GM19043 (cell line): Measurements from ENCODE around the gene SLC15A1.

Experiments used
- ATAC-seq: cut with Tn5 transposase; IDR thresholded peaks from one replicate; pipeline ENCODE4 v1.9.1; 2021; ENCODE audit warnings: low read depth; ENCODE audit not compliant: unreplicated experiment

SLC15A1 gene

DNA sequence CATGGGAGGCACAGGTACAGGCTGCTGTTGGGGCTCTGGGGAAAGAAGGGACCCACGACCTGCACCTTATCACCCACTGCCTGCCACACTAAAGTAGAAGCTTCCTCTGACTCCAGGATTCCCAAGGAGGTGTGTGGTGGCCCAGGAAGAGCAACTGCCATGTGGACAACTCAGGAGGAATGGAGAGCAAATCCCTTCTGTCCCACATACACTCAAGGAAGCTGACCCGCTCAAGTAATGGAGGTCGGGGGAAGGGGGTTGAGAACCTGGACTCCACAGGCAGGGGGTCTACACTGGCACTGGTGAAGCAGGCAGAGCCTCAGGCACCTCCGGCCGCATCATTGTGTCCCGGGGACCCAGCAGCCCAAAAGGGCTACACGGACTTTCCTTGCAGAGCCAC, 29.4 kb upstream of the SLC15A1 start:
- no peak for ATAC-seq

DNA sequence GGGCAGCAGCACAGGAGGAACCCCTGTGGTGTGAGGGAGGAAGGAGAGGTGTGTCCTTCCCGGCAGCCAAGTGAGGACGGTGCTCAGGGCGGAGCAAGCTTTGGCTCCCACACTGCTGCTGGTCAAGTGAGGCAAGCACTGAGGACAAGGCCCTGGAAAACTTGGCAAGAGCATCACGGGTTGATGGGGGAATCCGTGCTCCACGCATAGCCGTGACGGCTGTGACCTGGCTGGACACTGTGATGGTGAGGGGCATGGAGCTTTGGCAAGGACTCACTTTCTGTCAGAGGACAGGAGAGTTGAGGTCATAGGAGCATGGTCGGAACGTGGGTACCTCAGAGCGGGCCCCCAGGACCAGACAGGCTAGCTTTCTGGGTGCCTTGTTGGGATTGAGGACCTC, 29.0 kb upstream of the SLC15A1 start:
- ATAC-seq, result no peak

DNA sequence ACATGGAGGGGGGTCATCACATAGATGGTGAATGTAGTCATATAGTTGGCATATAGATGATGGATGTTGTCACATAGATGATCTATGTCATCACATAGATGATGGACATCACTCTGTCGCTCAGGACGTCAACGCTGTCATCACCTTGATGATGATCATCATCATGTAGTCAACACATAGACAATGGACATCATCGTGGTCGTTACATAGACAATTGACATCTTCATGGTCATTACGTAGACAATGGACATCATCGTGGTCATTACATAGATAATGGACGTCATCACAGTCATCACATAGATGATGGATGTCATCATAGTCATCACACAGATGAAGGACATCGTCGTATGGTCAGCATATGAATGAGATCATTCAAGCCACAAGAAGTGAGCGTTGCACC, 28.6 kb upstream of the SLC15A1 start:
- no peak for ATAC-seq

DNA sequence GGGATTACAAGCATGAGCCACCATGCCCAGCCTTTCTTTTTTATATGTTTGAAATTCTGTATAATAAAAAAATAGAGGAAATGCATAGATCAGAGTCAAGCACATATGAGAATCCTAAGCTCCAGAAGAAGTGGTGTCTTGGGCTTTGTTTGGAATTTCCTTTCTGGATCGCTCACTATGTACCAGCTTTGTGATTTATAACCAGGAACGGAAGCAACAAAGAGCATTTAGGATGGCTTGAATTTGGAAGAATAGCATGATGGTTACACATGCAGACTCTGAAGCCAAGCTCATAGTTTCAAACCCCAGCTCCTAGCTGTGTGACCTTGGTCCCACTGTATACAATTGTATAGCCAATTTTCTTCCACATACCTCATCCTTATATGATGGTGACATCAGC, 28.0 kb upstream of the SLC15A1 start:
- no peak for ATAC-seq

DNA sequence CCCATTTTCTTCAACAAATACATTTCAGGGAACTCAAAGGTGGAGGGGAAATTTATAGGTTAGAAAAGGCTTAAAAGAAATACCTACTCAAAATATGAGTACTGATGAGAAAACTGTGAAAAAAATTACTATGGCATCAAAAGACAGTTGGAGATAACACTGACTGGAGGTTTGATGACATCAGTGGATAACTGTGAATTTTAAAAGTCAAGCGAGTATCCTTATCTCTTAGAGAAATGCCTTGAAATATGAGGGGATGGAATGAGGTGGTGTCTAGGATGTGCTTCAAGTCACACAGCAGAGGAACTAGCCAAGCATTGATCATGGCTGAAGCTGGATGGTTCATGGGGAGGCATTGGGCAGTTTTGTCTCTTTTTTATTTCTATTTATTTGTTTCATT, 27.2 kb upstream of the SLC15A1 start:
- no peak for ATAC-seq

DNA sequence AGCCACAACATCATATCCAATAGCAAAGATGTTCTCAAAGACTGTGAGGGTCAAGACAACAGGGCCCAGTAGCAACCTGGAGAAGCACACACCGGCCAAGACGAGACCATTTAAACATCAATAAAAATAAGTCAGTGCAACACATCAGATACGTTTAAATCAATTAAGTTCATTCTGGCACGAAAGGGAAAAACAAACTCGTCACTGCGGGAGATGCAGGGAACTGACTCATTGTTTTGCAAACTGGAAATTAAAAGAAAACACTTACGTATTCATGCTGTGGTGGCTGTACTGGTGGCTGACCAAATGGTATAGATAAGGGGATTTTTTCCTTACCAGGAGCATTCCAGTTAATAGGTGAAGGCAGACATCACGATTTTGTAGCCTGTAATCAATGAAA, 26.3 kb upstream of the SLC15A1 start:
- no peak for ATAC-seq

DNA sequence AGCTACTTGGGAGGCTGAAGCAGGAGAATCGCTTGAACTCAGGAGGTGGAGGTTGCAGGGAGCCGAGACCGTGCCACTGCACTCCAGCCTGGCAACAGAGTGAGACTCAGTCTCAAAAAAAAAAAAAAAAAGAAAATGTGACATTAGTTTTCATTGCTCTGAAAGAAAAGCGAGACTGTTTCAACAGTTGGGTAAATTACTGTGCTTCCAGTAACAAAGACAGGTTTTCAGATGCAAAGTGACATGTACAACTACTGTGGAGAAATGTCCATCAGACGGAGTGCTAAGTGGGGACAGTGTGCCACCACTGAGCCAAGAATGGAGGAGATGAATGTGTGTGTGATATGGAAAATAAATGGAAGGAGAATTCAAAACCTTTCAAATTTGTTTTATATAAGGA, 24.2 kb upstream of the SLC15A1 start:
- no peak for ATAC-seq

DNA sequence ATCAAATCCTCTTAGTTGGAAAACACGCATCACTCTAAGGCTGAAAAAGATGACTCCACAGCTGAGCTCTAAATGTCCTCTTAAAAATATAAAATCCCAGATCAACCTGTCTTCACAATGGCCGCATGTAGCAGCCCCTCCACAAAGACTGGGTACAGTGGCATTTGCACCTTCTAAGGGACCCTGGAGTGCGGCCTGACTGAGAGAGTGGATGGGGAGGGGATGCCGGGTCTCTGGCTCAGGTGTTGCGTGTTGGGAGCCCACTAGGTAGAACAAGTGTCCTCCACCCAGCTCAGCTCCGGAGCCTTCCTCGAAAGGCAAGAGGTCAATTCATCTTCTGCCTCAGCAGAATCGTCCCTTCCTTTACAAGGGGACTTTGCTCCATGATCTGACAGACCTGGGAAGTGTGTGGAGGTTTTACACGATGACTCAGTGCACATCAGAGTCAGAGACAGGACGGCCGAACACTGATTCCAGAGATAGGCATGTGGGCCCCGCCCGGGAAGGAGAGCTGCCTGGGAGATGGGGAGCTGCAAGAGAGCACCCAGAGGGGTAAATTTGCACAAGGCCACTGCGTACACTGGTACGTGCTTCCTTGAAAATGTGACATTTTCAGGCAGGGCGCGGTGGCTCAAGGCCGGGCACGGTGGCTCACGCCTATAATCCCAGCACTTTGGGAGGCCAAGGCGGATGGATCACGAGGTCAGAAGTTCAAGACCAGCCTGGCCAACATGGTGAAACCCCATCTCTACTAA, 23.5 kb upstream of the SLC15A1 start:
- no peak for ATAC-seq

DNA sequence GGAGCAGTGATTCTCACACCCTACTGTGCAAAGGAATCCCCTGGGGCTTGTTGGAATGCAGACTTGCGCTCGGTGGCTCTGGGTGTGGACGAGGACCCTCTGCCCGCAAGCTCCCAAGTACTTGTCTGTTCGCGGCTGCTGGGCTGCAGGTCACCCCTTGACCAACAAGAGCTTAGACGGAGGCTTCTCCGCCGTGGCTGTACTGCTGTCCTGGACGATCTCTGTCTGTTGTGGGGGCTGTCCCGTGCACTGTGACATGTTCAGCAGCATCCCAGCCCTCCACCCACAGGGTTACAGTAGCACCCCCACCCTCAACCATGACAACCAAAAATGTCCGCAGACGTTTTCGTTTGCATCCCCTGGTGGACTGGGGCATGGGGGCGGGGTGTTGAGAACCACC, 22.9 kb upstream of the SLC15A1 start:
- no peak for ATAC-seq

DNA sequence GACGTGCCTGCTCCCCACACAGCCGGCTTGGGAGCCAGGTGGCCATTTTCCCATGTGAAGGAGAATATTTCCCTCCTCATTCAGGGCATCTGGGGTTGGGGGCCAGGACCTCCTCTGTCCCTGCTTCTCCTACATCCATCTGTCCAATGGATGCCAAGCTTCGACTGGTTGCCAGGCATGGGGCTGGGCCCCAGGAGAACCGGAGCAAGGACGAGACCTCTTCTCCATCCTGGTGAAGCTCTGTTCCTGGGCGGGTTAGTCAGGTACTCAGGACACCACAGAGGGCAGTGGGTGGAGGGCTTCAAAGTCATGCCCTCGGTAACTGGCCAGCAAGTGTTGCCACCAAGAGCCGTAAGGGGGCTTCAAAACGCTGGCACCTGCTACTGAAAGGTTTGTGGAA, 22.3 kb upstream of the SLC15A1 start:
- no peak for ATAC-seq

DNA sequence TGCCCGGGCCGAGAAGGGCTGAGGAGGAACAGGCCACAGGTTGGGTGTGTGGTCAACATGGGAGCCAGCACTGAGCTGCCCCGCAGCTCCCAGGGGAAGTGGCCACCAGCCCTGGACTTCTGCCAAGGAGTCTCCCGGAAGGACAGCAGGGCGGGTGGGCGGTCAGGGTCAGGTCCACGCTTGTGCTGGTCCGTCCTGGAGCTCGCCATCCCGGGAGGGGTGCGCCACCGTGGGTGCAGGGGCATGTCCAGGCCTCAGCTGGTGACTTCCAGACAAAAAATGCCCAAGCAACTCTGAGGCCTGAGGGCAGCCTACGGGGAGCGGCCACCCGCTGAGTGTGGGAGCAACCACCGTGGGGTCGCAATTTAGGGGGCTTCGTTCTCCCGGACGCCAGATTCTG, 21.4 kb upstream of the SLC15A1 start:
- no peak for ATAC-seq

DNA sequence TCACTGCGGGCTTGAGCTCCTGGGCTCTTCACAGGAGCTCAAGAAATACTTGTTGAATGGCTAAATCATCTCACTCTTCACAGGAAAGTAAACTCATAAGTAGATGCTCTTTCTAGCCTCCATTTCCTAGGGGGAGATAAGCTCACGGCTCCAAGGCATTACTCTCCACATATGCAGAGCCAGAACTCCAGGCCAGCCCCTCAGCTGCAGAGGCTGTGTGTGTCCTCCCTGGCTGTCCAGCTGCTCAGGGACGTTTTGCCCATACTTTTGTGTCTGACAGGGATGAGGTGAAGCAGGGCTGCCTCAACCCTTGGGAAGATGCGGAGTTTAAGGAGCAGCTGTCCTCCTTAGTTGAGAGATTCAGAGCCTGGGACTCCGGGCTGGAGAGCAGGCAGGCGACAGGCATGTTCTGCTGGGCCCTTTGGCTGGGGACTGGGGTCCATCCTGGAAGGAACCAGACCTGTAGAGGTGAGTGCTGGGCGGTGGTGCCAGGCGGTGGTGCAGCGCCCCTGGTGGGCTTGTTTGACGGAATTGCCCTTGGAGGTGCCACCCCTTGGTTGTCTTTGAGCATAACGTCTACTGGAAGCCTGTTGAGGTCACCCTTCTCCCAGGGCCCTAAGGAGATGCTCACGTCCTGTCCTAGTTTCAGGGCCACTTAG, 20.5 kb upstream of the SLC15A1 start:
- no peak for ATAC-seq

DNA sequence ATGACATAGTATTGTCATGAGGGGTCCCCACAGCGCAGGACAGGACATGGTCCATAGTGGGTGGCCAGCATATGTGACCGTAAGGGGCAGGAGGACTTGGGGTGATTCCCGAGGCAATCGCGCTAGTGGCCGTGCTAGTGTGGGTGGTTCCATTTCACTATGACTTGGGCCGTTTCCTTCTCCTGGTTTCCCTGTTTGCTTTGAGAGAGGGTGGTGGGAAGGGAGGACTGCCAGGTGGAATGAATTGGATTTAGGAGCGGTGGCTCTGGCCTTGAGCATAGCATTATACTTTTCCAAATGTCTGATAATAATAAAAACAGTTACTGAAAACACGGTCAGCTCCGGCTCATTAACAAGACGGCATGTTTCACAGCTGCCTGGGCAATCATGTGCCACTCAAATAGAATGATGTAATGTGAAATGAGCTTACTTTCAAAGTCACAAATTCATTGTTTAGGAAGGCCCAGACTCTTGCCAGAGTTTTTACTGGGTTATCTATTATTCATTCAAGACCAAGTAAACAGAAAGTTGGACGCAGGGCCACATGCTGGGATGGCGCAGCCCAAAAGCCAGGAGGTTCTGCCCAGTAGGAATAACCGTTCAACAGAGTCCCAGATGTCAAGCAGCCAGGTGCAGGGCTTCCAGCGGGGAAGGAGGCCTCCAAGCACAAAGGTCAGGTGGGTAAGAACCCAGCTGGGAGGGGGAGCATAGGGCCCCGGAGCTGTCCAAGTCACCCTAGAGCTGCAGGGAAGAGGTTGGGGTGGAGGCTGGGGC, 19.6 kb upstream of the SLC15A1 start:
- ATAC-seq, result no peak

DNA sequence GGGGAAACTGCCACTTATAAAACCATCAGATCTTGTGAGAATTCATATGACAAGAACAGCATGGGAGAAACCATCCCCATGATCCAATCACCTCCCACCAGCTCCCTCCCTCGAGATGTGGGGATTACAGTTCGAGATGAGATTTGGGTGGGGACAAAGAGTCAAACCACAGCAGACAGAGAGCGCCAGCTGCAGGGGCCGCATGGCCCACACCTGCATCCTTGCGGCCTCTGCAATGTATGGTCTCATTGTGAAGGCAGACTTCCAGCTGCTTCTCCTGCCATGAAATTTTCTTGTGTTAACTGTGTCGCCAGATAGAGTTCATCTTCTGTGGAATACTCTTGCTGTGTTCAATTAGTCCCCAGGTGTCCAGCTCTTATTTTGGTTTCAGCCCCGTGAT, 17.3 kb upstream of the SLC15A1 start:
- no peak for ATAC-seq

DNA sequence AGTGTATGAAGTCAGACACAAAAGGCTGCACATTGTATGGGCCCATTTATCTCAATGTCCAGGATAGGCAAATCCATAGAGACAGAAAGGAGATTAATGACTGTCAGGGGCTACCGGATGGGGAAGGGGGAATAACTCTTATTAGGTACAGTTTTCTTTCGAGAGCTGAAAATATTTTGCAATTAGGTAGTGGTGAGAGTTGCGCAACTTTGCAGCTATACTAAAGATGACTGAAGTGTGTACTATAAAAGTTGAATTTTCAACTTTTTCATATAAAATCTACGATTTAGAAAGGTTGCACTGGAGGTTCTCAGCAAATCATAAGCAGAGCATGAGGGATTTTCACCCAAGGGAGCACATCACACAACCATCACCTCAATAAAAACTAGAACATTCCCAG, 16.1 kb upstream of the SLC15A1 start:
- ATAC-seq, result no peak

DNA sequence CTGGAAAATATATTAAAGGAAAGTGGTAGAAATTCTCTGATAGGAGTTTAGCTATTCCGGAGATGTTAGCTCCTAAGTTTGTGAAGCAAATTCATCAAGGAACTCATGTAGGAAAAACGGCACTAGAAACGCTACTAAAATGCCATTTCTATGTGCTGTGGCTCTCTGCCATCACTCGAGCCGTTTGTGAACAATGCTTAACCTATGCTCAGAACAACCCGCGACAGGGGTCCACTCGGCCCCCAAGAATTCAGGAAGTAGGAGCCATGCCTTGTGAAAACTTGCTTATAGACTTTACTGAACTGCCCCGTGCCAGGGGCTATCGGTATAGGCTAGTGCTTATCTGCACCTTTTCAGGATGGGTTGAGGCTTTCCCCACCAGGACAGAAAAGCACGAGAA, 14.2 kb upstream of the SLC15A1 start:
- ATAC-seq, result no peak

DNA sequence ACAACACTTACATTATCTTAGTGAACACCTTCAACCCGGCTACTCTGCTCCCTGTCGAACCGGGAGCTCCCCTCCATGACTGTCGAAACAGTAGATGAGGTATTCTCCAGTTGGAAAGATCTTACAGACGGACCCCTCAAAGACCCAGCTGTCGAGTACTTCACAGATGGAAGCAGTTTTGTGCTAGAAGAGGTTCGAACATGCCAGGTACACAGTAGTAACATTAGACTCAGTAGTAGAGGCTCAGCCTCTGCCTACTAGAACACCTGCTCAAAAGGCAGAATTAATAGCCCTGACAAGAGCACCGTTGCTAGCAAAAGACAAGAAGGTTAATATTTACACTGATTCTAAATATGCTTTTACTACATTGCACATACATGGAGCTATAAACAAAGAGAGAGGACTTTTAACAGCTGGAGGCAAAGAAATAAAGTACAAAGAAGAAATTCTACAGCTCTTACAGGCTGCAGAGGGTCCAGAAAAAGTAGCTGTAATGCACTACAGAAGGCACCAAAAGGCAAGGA, 13.6 kb upstream of the SLC15A1 start:
- no peak for ATAC-seq

DNA sequence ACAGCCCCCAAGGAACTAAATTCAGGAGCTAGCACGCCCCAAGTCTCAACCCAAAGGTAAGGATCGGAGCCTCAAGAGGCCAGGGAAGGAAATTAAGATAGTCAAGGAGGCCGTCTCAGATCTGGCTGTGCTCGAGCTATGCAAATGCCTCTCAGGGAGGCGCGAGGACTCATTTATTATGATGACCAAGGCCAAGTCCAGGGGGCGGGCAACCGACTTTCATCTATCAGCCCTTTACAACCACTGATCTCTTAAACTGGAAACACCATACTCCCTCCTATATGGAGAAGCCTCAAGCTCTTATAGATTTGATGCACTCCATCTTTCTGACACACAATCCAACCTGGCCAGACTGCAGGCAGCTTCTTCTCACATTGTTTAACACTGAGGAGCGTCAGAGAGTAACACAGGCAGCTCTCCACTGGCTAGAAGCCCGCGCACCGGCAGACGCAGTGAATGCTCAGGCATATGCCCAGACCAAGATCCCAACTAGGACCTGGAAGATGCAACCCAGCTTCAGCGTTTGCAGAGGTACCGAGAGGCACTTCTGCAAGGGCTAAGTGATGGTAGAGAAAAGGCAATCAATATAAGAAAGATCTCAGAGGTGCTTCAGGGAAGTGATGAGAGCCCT, 9.6 kb upstream of the SLC15A1 start:
- no peak for ATAC-seq

DNA sequence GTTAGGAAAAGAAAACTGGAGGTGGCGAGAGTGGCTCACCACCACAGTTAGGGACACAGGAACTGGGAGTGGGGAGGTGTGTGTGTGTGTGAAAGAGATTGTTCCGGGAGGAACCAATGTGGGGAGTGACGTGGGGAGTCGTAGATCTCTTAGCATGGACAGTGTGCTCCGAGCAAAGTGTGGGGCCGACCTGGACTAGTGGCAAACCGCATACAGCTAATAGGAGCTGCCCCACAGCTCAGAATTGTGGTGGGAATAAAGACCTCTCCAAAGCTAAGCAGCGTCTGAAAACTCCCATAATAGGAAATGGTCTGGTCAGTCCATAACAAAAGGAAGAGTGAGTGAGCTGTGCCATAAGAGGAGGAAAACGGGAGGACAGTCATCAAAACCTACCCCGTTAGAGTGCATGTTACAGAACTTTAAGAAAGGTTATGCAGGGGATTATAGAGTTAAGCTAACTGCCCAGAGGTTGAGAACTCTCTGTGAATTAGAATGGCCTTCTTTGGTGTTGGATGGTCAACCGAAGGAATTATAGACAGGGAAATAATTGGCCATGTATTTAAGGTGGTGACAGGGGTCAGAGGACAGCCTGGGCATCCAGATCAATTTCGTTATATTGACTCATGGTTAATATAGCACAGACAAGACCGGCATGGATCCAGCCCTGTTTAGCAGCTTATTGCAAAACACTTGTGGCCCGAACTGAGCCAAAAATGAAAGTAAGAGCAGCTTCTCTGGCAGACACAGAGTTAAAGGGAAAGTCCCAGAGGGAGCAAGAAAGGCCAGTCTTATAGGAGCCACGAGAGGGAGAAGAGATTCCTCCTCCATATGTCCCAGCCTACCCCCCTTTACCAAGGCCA, 8.9 kb upstream of the SLC15A1 start:
- no peak for ATAC-seq

DNA sequence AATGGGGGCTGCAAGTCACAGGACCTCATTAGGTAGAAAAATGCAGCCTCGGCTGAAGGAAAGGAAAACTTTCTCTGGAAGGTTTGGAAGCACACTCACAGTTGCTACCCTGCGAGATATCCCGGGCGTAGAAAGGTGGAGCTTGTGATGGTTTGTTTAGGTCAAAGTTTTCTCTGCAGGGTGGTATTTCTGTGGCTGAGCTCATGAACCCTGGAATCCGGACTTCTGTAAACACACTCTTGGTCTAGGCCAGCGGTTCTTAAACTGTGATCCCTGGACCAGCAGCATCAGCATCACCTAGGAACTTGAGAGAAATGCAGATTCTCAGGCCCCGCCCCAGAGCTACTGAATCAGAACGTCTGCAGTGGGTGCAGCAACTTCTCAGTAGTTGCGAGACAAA, 3.3 kb upstream of the SLC15A1 start:
- ATAC-seq, result no peak
